Measurements from ENCODE around the gene LHX8.
"Not testable (repeated sequence)": the region's sequence is repeated elsewhere in the genome, so short reads cannot be mapped to it uniquely, and the experiment has no call there.

The LHX8 gene

DNA sequence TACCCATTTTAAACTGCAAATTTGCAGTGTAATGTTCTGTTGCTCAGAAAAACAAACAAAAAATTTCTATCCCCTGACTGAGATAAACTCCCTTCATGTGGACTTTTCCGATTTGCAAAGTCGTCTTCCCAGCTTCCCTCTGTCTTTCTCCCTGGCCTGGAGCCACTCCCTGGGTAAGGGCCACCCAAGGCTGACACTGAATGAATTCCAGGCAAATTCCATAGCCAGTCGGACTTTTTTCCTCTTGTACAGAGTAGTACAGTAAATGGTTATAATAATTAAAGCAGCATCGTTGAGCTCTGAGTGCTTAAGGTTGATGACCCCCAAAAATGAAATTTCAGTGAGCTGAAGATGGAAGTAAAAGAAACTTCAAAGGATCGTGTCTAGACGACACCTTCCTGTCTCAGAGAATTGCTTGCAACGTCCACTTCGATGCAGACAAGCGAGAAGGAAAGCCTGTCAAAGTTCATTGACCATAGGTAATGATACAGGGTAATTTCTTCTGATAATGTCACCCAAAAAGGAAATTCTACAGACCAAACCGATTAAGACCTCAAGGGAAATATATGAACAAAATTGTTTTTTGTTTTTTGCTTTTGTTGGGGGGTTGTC lies 33.6 kb upstream of the LHX8 start:
- Histone ChIP-seq H3K27me3 (ENCODE audit: control insufficient read depth, low read length) (no peaks in the 10 kb centered on the region), H3K36me3 (ENCODE audit: control insufficient read depth, low read length) (no peaks in the 10 kb centered on the region), H3K9me3 (ENCODE audit: control insufficient read depth, insufficient read depth, low read length) (no peaks in the 10 kb centered on the region), H3K4me2 (ENCODE audit: low read length) (no peak overlapping the region), H3K4me1 (ENCODE audit: control insufficient read depth, low read length) (0 out of 2 replicates have a peak, but pooled peaks cover 2% of the 10 kb centered on the region), H3K9me2 (replicated peaks; ENCODE audit: control insufficient read depth, low read length) (no peaks in the 10 kb centered on the region), H3K27ac (ENCODE audit: low read depth, low read length) (no peak overlapping the region), H3K79me2 (ENCODE audit: control insufficient read depth, low read length) (no peaks in the 10 kb centered on the region), H3F3A (ENCODE audit: control insufficient read depth, insufficient read depth) (no peaks in the 10 kb centered on the region), H3K4me3 (ENCODE audit: low read length) (no peak overlapping the region), H4K20me1 (ENCODE audit: control insufficient read depth, insufficient read depth, low read depth, low read length) (no peaks in the 10 kb centered on the region)
- TF ChIP-seq, protein P1, sequence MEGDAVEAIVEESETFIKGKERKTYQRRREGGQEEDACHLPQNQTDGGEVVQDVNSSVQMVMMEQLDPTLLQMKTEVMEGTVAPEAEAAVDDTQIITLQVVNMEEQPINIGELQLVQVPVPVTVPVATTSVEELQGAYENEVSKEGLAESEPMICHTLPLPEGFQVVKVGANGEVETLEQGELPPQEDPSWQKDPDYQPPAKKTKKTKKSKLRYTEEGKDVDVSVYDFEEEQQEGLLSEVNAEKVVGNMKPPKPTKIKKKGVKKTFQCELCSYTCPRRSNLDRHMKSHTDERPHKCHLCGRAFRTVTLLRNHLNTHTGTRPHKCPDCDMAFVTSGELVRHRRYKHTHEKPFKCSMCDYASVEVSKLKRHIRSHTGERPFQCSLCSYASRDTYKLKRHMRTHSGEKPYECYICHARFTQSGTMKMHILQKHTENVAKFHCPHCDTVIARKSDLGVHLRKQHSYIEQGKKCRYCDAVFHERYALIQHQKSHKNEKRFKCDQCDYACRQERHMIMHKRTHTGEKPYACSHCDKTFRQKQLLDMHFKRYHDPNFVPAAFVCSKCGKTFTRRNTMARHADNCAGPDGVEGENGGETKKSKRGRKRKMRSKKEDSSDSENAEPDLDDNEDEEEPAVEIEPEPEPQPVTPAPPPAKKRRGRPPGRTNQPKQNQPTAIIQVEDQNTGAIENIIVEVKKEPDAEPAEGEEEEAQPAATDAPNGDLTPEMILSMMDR (IDR thresholded peaks at IDR 0.05; ENCODE audit: low read depth, low read length, poor library complexity, severe bottlenecking), result no peak
- TF ChIP-seq EZH2phosphoT487 (IDR thresholded peaks at IDR 0.05; ENCODE audit: borderline replicate concordance, low read length), result no peak

DNA sequence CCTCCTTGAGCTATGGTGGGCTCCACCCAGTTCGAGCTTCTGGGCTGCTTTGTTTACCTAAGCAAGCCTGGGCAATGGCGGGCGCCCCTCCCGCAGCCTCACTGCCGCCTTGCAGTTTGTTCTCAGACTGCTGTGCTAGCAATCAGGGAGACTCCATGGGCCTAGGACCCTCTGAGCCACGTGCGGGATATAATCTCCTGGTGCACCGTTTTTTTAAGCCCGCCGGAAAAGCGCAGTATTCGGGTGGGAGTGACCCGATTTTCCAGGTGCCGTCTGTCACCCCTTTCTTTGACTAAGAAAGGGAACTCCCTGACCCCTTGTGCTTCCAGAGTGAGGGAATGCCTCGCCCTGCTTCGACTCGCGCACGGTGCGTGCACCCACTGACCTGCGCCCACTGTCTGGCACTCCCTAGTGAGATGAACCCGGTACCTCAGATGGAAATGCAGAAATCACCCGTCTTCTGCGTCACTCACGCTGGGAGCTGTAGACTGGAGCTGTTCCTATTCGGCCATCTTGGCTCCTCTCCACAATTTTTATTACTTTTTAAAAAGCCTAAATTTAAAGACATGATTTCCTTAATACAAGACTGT lies 21.7 kb upstream of the LHX8 start:
- not testable (repeated sequence) for H4K20me1 ChIP-seq (ENCODE audit: control insufficient read depth, insufficient read depth, low read depth, low read length); H3K36me3 ChIP-seq (ENCODE audit: control insufficient read depth, low read length); H3K27ac ChIP-seq (ENCODE audit: low read depth, low read length); H3K27me3 ChIP-seq (ENCODE audit: control insufficient read depth, low read length); H3K4me1 ChIP-seq (ENCODE audit: control insufficient read depth, low read length); H3K9me3 ChIP-seq (ENCODE audit: control insufficient read depth, insufficient read depth, low read length); H3K4me2 ChIP-seq (ENCODE audit: low read length); H3K4me3 ChIP-seq (ENCODE audit: low read length); H3K9me2 ChIP-seq (replicated peaks; ENCODE audit: control insufficient read depth, low read length); H3F3A ChIP-seq (ENCODE audit: control insufficient read depth, insufficient read depth); H3K79me2 ChIP-seq (ENCODE audit: control insufficient read depth, low read length)

DNA sequence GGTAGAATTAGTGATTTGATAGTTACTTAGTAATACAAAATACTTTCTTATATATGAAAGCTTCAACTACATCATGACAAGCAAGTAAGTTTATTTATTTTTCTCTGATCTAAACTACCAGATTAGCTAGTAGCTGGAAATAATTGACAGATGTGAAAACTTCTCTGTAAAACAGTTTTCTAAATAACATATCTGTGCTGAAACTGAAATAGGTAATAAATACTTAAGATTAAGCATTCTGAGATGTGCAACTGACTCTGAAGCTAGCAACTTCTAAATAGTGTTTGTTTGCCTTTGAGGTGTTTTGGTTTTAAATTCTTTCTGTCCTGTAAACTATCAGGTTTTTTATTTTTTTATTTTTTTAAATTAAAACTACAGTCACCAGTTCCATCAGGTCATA lies 18.5 kb upstream of the LHX8 start:
- H3F3A ChIP-seq (ENCODE audit: control insufficient read depth, insufficient read depth), result no peaks in the 10 kb centered on the region
- no peak overlapping the region for H3K27ac ChIP-seq (ENCODE audit: low read depth, low read length)
- no peak for TF ChIP-seq EZH2phosphoT487 (IDR thresholded peaks at IDR 0.05; ENCODE audit: borderline replicate concordance, low read length)
- TF ChIP-seq, protein P1 (IDR thresholded peaks at IDR 0.05; ENCODE audit: low read depth, low read length, poor library complexity, severe bottlenecking), result no peak
- H3K9me2 ChIP-seq (replicated peaks; ENCODE audit: control insufficient read depth, low read length), result no peaks in the 10 kb centered on the region
- H3K36me3 ChIP-seq (ENCODE audit: control insufficient read depth, low read length), result no peaks in the 10 kb centered on the region
- no peaks in the 10 kb centered on the region for H3K9me3 ChIP-seq (ENCODE audit: control insufficient read depth, insufficient read depth, low read length)
- H3K4me3 ChIP-seq (ENCODE audit: low read length), result no peak overlapping the region
- no peaks in the 10 kb centered on the region for H3K27me3 ChIP-seq (ENCODE audit: control insufficient read depth, low read length)
- H3K4me1 ChIP-seq (ENCODE audit: control insufficient read depth, low read length), result no peaks in the 10 kb centered on the region
- no peak overlapping the region for H3K4me2 ChIP-seq (ENCODE audit: low read length)
- no peaks in the 10 kb centered on the region for H4K20me1 ChIP-seq (ENCODE audit: control insufficient read depth, insufficient read depth, low read depth, low read length)
- no peaks in the 10 kb centered on the region for H3K79me2 ChIP-seq (ENCODE audit: control insufficient read depth, low read length)

DNA sequence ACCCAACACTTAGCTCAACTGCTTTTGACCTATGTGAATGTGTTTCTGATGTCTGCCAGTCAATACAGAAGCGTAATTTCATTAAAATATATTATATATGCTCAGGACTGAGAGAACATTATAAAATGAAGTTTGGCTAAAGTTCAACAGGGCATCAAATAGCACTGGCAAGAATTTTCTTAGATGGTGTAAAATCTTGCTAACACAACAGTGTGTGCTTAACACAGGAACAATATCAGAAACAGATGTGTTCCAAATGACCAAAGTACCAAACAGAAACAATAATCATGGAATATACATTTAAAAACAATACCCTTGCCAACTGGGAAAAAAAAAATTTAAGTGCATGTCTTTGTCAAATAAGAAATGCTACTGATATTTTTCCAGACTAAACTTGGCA lies 10.4 kb upstream of the LHX8 start:
- H4K20me1 ChIP-seq (ENCODE audit: control insufficient read depth, insufficient read depth, low read depth, low read length), result no peaks in the 10 kb centered on the region
- H3K79me2 ChIP-seq (ENCODE audit: control insufficient read depth, low read length), result no peaks in the 10 kb centered on the region
- no peak overlapping the region for H3K4me3 ChIP-seq (ENCODE audit: low read length)
- H3K36me3 ChIP-seq (ENCODE audit: control insufficient read depth, low read length), result no peaks in the 10 kb centered on the region
- no peaks in the 10 kb centered on the region for H3K4me1 ChIP-seq (ENCODE audit: control insufficient read depth, low read length)
- no peaks in the 10 kb centered on the region for H3F3A ChIP-seq (ENCODE audit: control insufficient read depth, insufficient read depth)
- no peaks in the 10 kb centered on the region for H3K9me2 ChIP-seq (replicated peaks; ENCODE audit: control insufficient read depth, low read length)
- no peak overlapping the region for H3K4me2 ChIP-seq (ENCODE audit: low read length)
- H3K9me3 ChIP-seq (ENCODE audit: control insufficient read depth, insufficient read depth, low read length), result no peaks in the 10 kb centered on the region
- no peaks in the 10 kb centered on the region for H3K27me3 ChIP-seq (ENCODE audit: control insufficient read depth, low read length)
- H3K27ac ChIP-seq (ENCODE audit: low read depth, low read length), result no peak overlapping the region
- no peak for TF ChIP-seq EZH2phosphoT487 (IDR thresholded peaks at IDR 0.05; ENCODE audit: borderline replicate concordance, low read length)
- TF ChIP-seq, protein P1 (IDR thresholded peaks at IDR 0.05; ENCODE audit: low read depth, low read length, poor library complexity, severe bottlenecking), result no peak
